C4-2B (cell line): ENCODE data around the gene PARK7.

Experiments
- CTCF ChIP-seq: fragments of 450-650 bp; conservative IDR thresholded peaks from 2 replicates; pipeline ENCODE4 v1.5.1; 2017; ENCODE audit warnings: mild to moderate bottlenecking
- ZFX ChIP-seq: fragments of 450-650 bp; IDR thresholded peaks from 2 replicates; pipeline ENCODE4 v1.6.1; 2017

DNA sequence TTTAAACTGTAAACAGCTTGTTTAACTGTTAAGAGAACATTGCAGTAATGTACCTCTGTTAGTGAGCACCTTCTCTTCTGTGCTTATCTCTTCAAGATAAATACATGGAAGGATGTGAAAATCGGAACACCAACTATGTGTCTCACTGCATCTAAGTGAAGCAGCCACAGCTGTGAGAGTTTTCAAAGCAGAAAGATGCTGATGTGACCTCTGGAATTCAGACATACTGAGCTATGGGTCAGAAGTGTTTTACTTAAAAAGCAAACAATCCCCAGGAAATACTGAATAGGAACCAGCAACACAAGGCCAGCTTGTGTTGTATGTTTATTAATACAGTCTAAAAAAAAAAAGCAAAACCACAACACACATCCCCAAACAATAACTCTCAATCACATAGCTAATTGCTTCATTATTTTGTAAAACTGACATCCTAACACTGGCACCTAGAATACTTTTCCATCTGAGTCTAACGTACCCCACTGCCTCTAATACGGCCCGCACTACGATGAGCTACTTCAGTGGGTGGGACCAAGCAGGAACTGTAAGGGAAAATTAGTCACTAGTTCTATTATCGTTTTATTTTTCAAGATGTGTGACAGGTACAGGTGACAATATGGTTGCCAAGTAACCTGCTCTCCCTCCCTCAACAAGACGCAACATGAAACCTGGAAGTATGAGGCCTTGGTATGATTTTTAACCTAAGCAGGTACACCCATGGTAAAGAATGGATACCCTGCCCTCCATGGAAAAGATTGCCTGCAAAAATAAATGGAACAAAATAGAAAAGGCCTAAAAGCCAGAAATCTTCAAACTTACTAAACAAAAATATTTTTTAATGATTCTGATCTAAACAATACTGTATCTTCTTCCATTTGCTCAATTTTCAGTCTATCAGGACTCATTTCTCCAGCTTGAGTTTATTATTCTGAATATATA lies 50.7 kb downstream of the PARK7 start:
- TF ChIP-seq CTCF (no peak), ZFX (no peak)
